ENCODE data around the gene DMAP1. TPM values are rescaled to one million over a fixed set of nuclear protein-coding genes. Genes with fewer than 3 reads are reported as not detected.
"Not testable (repeated sequence)": the region's sequence is repeated elsewhere in the genome, so short reads cannot be mapped to it uniquely, and the experiment has no call there.

DMAP1 gene
- 100 to 1,000 TPM in 1 of 4 donors, 10 to 100 TPM in 3; 44.2 to 102 (median 52.6) TPM for total RNA-seq

GRCh38 chr1:44213222-44214112, at the start of gene DMAP1:
Gene DMAP1 (plus strand): TSS chr1:44213471. CDS start chr1:44213754, 283 bp downstream.
- Histone ChIP-seq H3K27ac (peak within 1 kb of the TSS; percentile 77), H3K9me3 (no peaks in the 10 kb centered on the region), H3K4me3 (peak within 1 kb of the TSS; percentile 91), H3K36me3 (peaks cover 18% of the 10 kb centered on the region), H3K27me3 (no peaks in the 10 kb centered on the region), H3K4me1 (peaks cover 25% of the 10 kb centered on the region)
- DNase-seq (ENCODE audit: low spot score in 2 of 2): peak; percentile 90 to 95
- TF ChIP-seq POLR2AphosphoS5 (IDR thresholded peaks at IDR 0.05) (peak in 2 of 3 donors; percentile 51 to 96), EP300 (IDR thresholded peaks at IDR 0.05) (no peak), POLR2A (IDR thresholded peaks at IDR 0.05) (no peak), CTCF (IDR thresholded peaks at IDR 0.05) (no peak)
- WGBS: under 1% methylated on average over 44 of the region's 44 CpGs

GRCh38 chr1:44168520-44169098, 44.7 kb upstream of the DMAP1 start:
- H3K27ac ChIP-seq: no peak overlapping the region
- no peaks in the 10 kb centered on the region for H3K4me1 ChIP-seq
- no peaks in the 10 kb centered on the region for H3K9me3 ChIP-seq
- H3K27me3 ChIP-seq: peaks cover 12% of the 10 kb centered on the region
- WGBS: 81% methylated on average over 3 of the region's 5 CpGs
- H3K4me3 ChIP-seq: no peak overlapping the region
- no peak for DNase-seq (ENCODE audit: low spot score in 2 of 2)
- no peaks in the 10 kb centered on the region for H3K36me3 ChIP-seq
- TF ChIP-seq CTCF (IDR thresholded peaks at IDR 0.05) (no peak), POLR2A (IDR thresholded peaks at IDR 0.05) (no peak), EP300 (IDR thresholded peaks at IDR 0.05) (no peak), POLR2AphosphoS5 (IDR thresholded peaks at IDR 0.05) (no peak)

GRCh38 chr1:44170281-44170823, 42.9 kb upstream of the DMAP1 start:
- TF ChIP-seq POLR2AphosphoS5 (IDR thresholded peaks at IDR 0.05): no peak
- TF ChIP-seq CTCF (IDR thresholded peaks at IDR 0.05): no peak
- TF ChIP-seq POLR2A (IDR thresholded peaks at IDR 0.05): no peak
- no peak for TF ChIP-seq EP300 (IDR thresholded peaks at IDR 0.05)
- Histone ChIP-seq H3K27me3 (peaks cover 12% of the 10 kb centered on the region), H3K9me3 (no peaks in the 10 kb centered on the region), H3K4me3 (no peak overlapping the region), H3K4me1 (no peaks in the 10 kb centered on the region), H3K27ac (no peak overlapping the region), H3K36me3 (no peaks in the 10 kb centered on the region)
- DNase-seq (ENCODE audit: low spot score in 2 of 2): no peak
- 93% methylated on average over 3 of the region's 3 CpGs for WGBS

GRCh38 chr1:44174630-44175029, 38.6 kb upstream of the DMAP1 start:
- no peak overlapping the region for H3K4me3 ChIP-seq
- no peaks in the 10 kb centered on the region for H3K4me1 ChIP-seq
- 73% methylated on average over 1 of the region's 1 CpG for WGBS
- TF ChIP-seq EP300 (IDR thresholded peaks at IDR 0.05) (no peak), CTCF (IDR thresholded peaks at IDR 0.05) (no peak), POLR2A (IDR thresholded peaks at IDR 0.05) (no peak), POLR2AphosphoS5 (IDR thresholded peaks at IDR 0.05) (no peak)
- peaks cover 6% of the 10 kb centered on the region for H3K27me3 ChIP-seq
- H3K9me3 ChIP-seq: no peaks in the 10 kb centered on the region
- no peaks in the 10 kb centered on the region for H3K36me3 ChIP-seq
- no peak for DNase-seq (ENCODE audit: low spot score in 2 of 2)
- H3K27ac ChIP-seq: no peak overlapping the region

GRCh38 chr1:44200336-44200735, 12.9 kb upstream of the DMAP1 start:
- no peak for DNase-seq (ENCODE audit: low spot score in 2 of 2)
- no peak overlapping the region for H3K4me3 ChIP-seq
- H3K9me3 ChIP-seq: no peaks in the 10 kb centered on the region
- no peaks in the 10 kb centered on the region for H3K4me1 ChIP-seq
- WGBS: 91% methylated on average over 8 of the region's 8 CpGs
- H3K27me3 ChIP-seq: no peaks in the 10 kb centered on the region
- no peaks in the 10 kb centered on the region for H3K36me3 ChIP-seq
- H3K27ac ChIP-seq: no peak overlapping the region
- TF ChIP-seq EP300 (IDR thresholded peaks at IDR 0.05) (no peak), CTCF (IDR thresholded peaks at IDR 0.05) (no peak), POLR2A (IDR thresholded peaks at IDR 0.05) (no peak), POLR2AphosphoS5 (IDR thresholded peaks at IDR 0.05) (no peak)

- DNase-seq (ENCODE audit: low spot score in 2 of 2); H3K27ac ChIP-seq; H3K4me3 ChIP-seq; H3K9me3 ChIP-seq; H3K36me3 ChIP-seq; H3K4me1 ChIP-seq; H3K27me3 ChIP-seq: not testable (repeated sequence)
- 94% methylated on average over 5 of the region's 5 CpGs for WGBS
These were observed 6.7 kb upstream of the DMAP1 start for GRCh38 chr1:44206545-44206944.
